Mesendoderm (in vitro differentiated cells): Measurements from ENCODE around the gene LHB.
"Not testable (repeated sequence)": the region's sequence is repeated elsewhere in the genome, so short reads cannot be mapped to it uniquely, and the experiment has no call there.

Source experiments
- DNase-seq: peaks from one replicate; pipeline ENCODE4 v3.0.0; 2013
- H2AK5ac ChIP-seq: 2 replicates; pipeline ENCODE4 v1.6.1; 2013; ENCODE audit warnings: low read length, inconsistent platforms
- H2BK120ac ChIP-seq: 2 replicates; pipeline ENCODE4 v1.6.1; 2013; ENCODE audit warnings: low read depth, mild to moderate bottlenecking, low read length, moderate library complexity, mixed read lengths
- H2BK15ac ChIP-seq: replicated peaks from 2 replicates; pipeline ENCODE4 v1.6.1; 2013; ENCODE audit warnings: low read depth, mild to moderate bottlenecking, moderate library complexity
- H2BK5ac ChIP-seq: 2 replicates; pipeline ENCODE4 v1.6.1; 2013; ENCODE audit warnings: low read length, inconsistent platforms
- H3K18ac ChIP-seq: 2 replicates; pipeline ENCODE4 v1.6.1; 2013; ENCODE audit warnings: mild to moderate bottlenecking, low read length, mixed read lengths
- H3K23ac ChIP-seq: one replicate; pipeline ENCODE4 v1.6.1; 2013; ENCODE audit warnings: low read length
- H3K27ac ChIP-seq: 2 replicates; pipeline ENCODE4 v1.5.1; 2013; ENCODE audit warnings: low read depth, mild to moderate bottlenecking, inconsistent platforms, low read length, moderate library complexity
- H3K27me3 ChIP-seq: 2 replicates; pipeline ENCODE4 v1.6.1; 2013; ENCODE audit warnings: low read length, control low read depth, mild to moderate bottlenecking, inconsistent platforms; ENCODE audit not compliant: insufficient read depth, poor library complexity
- H3K36me3 ChIP-seq: 2 replicates; pipeline ENCODE4 v1.6.1; 2013; ENCODE audit warnings: low read length, inconsistent platforms; ENCODE audit not compliant: control insufficient read depth, insufficient read depth
- H3K4ac ChIP-seq: one replicate; pipeline ENCODE4 v1.6.1; 2013; ENCODE audit warnings: low read depth, mild to moderate bottlenecking, low read length, moderate library complexity
- H3K4me1 ChIP-seq: 2 replicates; pipeline ENCODE4 v1.6.1; 2013; ENCODE audit warnings: low read depth, low read length, inconsistent platforms; ENCODE audit not compliant: control insufficient read depth
- H3K4me2 ChIP-seq: 2 replicates; pipeline ENCODE4 v1.6.1; 2013; ENCODE audit warnings: low read length
- H3K4me3 ChIP-seq: 2 replicates; pipeline ENCODE4 v1.5.1; 2013; ENCODE audit warnings: mild to moderate bottlenecking, low read length
- H3K56ac ChIP-seq: one replicate; pipeline ENCODE4 v1.6.1; 2013; ENCODE audit warnings: low read length
- H3K79me1 ChIP-seq: 2 replicates; pipeline ENCODE4 v1.6.1; 2013; ENCODE audit warnings: low read length, inconsistent platforms
- H3K79me2 ChIP-seq: 2 replicates; pipeline ENCODE4 v1.6.1; 2013; ENCODE audit warnings: mild to moderate bottlenecking, low read length; ENCODE audit not compliant: control insufficient read depth, insufficient read depth
- H3K9ac ChIP-seq: 2 replicates; pipeline ENCODE4 v1.6.1; 2013; ENCODE audit warnings: low read length, inconsistent platforms
- H4K5ac ChIP-seq: one replicate; pipeline ENCODE4 v1.6.1; 2013; ENCODE audit warnings: low read length
- H4K8ac ChIP-seq: one replicate; pipeline ENCODE4 v1.6.1; 2013; ENCODE audit warnings: low read depth, mild to moderate bottlenecking, control low read depth, low read length, moderate library complexity
- WGBS: extraction: QIAGEN DNeasy Blood & Tissue Kit; methylation state at CpG from one replicate; pipeline ENCODE4 v1.1.7; 2013; ENCODE audit warnings: low lambda C conversion rate, missing lambda C conversion rate; ENCODE audit not compliant: insufficient coverage; ENCODE audit errors: extremely low coverage; 5-methylcytosine and 5-hydroxymethylcytosine counted together

LHB gene

GRCh38 chr19:49061000-49061399 lies 44.1 kb upstream of the LHB start:
- H2BK120ac ChIP-seq = no peak overlapping the region
- peaks cover 6% of the 10 kb centered on the region for H3K4me1 ChIP-seq
- no peak overlapping the region for H4K5ac ChIP-seq
- no peak overlapping the region for H3K56ac ChIP-seq
- peaks cover 2% of the 10 kb centered on the region for H3K27me3 ChIP-seq
- no peak overlapping the region for H3K4me3 ChIP-seq
- no peak overlapping the region for H4K8ac ChIP-seq
- H3K23ac ChIP-seq = no peak overlapping the region
- no peaks in the 10 kb centered on the region for H3K79me2 ChIP-seq
- no peaks in the 10 kb centered on the region for H3K79me1 ChIP-seq
- no peak overlapping the region for H2AK5ac ChIP-seq
- H2BK15ac ChIP-seq = no peak overlapping the region
- no peak overlapping the region for H3K9ac ChIP-seq
- no peak overlapping the region for H3K4me2 ChIP-seq
- DNase-seq = no peak
- no CpG with 5 or more reads among the region's 2 CpGs for WGBS
- H2BK5ac ChIP-seq = no peak overlapping the region
- H3K18ac ChIP-seq = no peak overlapping the region
- no peak overlapping the region for H3K4ac ChIP-seq
- H3K27ac ChIP-seq = no peak overlapping the region
- H3K36me3 ChIP-seq = no peaks in the 10 kb centered on the region

GRCh38 chr19:49059053-49059452 lies 42.2 kb upstream of the LHB start:
- H3K9ac ChIP-seq = no peak overlapping the region
- no peak overlapping the region for H3K4ac ChIP-seq
- H2BK15ac ChIP-seq = no peak overlapping the region
- H4K5ac ChIP-seq = no peak overlapping the region
- no peak for DNase-seq
- H2BK120ac ChIP-seq = no peak overlapping the region
- H3K23ac ChIP-seq = no peak overlapping the region
- no peak overlapping the region for H3K4me2 ChIP-seq
- WGBS = no CpG with 5 or more reads among the region's 9 CpGs
- H2BK5ac ChIP-seq = no peak overlapping the region
- H3K27ac ChIP-seq = no peak overlapping the region
- H3K18ac ChIP-seq = no peak overlapping the region
- H3K56ac ChIP-seq = no peak overlapping the region
- H3K79me2 ChIP-seq = no peaks in the 10 kb centered on the region
- no peak overlapping the region for H4K8ac ChIP-seq
- no peaks in the 10 kb centered on the region for H3K36me3 ChIP-seq
- no peak overlapping the region for H3K4me3 ChIP-seq
- H2AK5ac ChIP-seq = no peak overlapping the region
- no peaks in the 10 kb centered on the region for H3K4me1 ChIP-seq
- H3K27me3 ChIP-seq = peaks cover 2% of the 10 kb centered on the region
- no peaks in the 10 kb centered on the region for H3K79me1 ChIP-seq

- H3K18ac ChIP-seq = no peak overlapping the region
- no peak overlapping the region for H3K4ac ChIP-seq
- no peaks in the 10 kb centered on the region for H3K36me3 ChIP-seq
- H3K4me1 ChIP-seq = no peaks in the 10 kb centered on the region
- H2BK5ac ChIP-seq = no peak overlapping the region
- H3K4me3 ChIP-seq = no peak overlapping the region
- no peak overlapping the region for H3K9ac ChIP-seq
- peaks cover 2% of the 10 kb centered on the region for H3K27me3 ChIP-seq
- H3K23ac ChIP-seq = no peak overlapping the region
- no peak overlapping the region for H2AK5ac ChIP-seq
- H3K4me2 ChIP-seq = no peak overlapping the region
- no peak overlapping the region for H2BK15ac ChIP-seq
- H3K79me1 ChIP-seq = no peaks in the 10 kb centered on the region
- H4K5ac ChIP-seq = no peak overlapping the region
- DNase-seq = peak; percentile 41
- H4K8ac ChIP-seq = no peak overlapping the region
- H2BK120ac ChIP-seq = no peak overlapping the region
- H3K79me2 ChIP-seq = no peaks in the 10 kb centered on the region
- no peak overlapping the region for H3K56ac ChIP-seq
- WGBS = no CpG with 5 or more reads among the region's 10 CpGs
- no peak overlapping the region for H3K27ac ChIP-seq
These were observed 41.7 kb upstream of the LHB start for GRCh38 chr19:49058562-49058961.

- Histone ChIP-seq H3K9ac (peak within 1 kb of the TSS; percentile 65), H3K4me3 (no peak within 1 kb of the TSS), H4K5ac (no peak within 1 kb of the TSS), H3K36me3 (no peaks in the 10 kb centered on the region), H3K56ac (peak within 1 kb of the TSS; percentile 84), H3K4me2 (peak within 1 kb of the TSS; percentile 38), H4K8ac (no peak within 1 kb of the TSS), H3K27me3 (peaks cover 2% of the 10 kb centered on the region), H3K23ac (no peak within 1 kb of the TSS), H2BK120ac (no peak within 1 kb of the TSS), H3K4me1 (no peaks in the 10 kb centered on the region), H3K27ac (no peak within 1 kb of the TSS), H3K4ac (no peak within 1 kb of the TSS), H2BK5ac (no peak within 1 kb of the TSS), H3K18ac (no peak within 1 kb of the TSS), H2AK5ac (no peak within 1 kb of the TSS), H3K79me2 (no peaks in the 10 kb centered on the region), H2BK15ac (no peak within 1 kb of the TSS), H3K79me1 (no peaks in the 10 kb centered on the region)
- no CpG with 5 or more reads among the region's 38 CpGs for WGBS
- peak; percentile 69 for DNase-seq
These were observed 40.8 kb upstream of the LHB start, which contains the start of gene CGB7 for GRCh38 chr19:49057636-49058234. Gene CGB7 (minus strand): TSS chr19:49057749. CDS start chr19:49055375, 2,374 bp downstream.

GRCh38 chr19:49056902-49057596 lies 40.2 kb upstream of the LHB start:
- not testable (repeated sequence) for H3K79me1 ChIP-seq, H3K36me3 ChIP-seq, H4K8ac ChIP-seq, H3K4me3 ChIP-seq, H3K18ac ChIP-seq, H2BK5ac ChIP-seq, H2BK120ac ChIP-seq, DNase-seq, H4K5ac ChIP-seq, H2AK5ac ChIP-seq, H3K23ac ChIP-seq, H3K4me1 ChIP-seq, H2BK15ac ChIP-seq, H3K79me2 ChIP-seq, H3K27me3 ChIP-seq, H3K4ac ChIP-seq, H3K27ac ChIP-seq
- peak overlapping the region; percentile 65 for H3K9ac ChIP-seq
- H3K56ac ChIP-seq = peak overlapping the region; percentile 84
- WGBS = no CpG with 5 or more reads among the region's 34 CpGs
- H3K4me2 ChIP-seq = peak overlapping the region; percentile 13
